ENCODE data around the gene SLC5A5.
A peak's percentile ranks its signal among the peaks of the same experiment; 100 is the strongest.

Gene SLC5A5

GRCh38 chr19:17847538-17848366, 24.0 kb upstream of the SLC5A5 start, which contains the start of gene JAK3:
TSS of gene JAK3 (minus strand) at chr19:17847982. CDS start at chr19:17844417, 3,565 bp downstream.
- no peak for DNase-seq (ENCODE audit: low spot score)

- DNase-seq (ENCODE audit: low spot score): no peak
Observed at GRCh38 chr19:17848595-17849292, 23.0 kb upstream of the SLC5A5 start.

- no peak for DNase-seq (ENCODE audit: low spot score)
Observed at GRCh38 chr19:17854061-17854460, 17.7 kb upstream of the SLC5A5 start.

GRCh38 chr19:17855280-17856152, 16.2 kb upstream of the SLC5A5 start:
- peak; percentile 86 for DNase-seq (ENCODE audit: low spot score)

- DNase-seq (ENCODE audit: low spot score): peak; percentile 92
Observed at GRCh38 chr19:17859533-17860330, 12.0 kb upstream of the SLC5A5 start, which contains the start of gene RPL18A. TSS of gene RPL18A (plus strand) at chr19:17859910. CDS start at chr19:17859957, 47 bp downstream.

GRCh38 chr19:17860331-17860992, 11.3 kb upstream of the SLC5A5 start:
- no peak for DNase-seq (ENCODE audit: low spot score)

GRCh38 chr19:17860993-17861360, 10.8 kb upstream of the SLC5A5 start:
- DNase-seq (ENCODE audit: low spot score): no peak

GRCh38 chr19:17861542-17862402, 10.0 kb upstream of the SLC5A5 start:
- no peak for DNase-seq (ENCODE audit: low spot score)

- DNase-seq (ENCODE audit: low spot score): no peak
Observed at GRCh38 chr19:17862711-17863519, 8.8 kb upstream of the SLC5A5 start.

- DNase-seq (ENCODE audit: low spot score): peak; percentile 56
Observed at GRCh38 chr19:17863520-17864182, 8.1 kb upstream of the SLC5A5 start.

- peak; percentile 47 for DNase-seq (ENCODE audit: low spot score)
Observed at GRCh38 chr19:17865364-17866311, 6.1 kb upstream of the SLC5A5 start.

GRCh38 chr19:17866312-17866963, 5.3 kb upstream of the SLC5A5 start:
- peak; percentile 26 for DNase-seq (ENCODE audit: low spot score)

GRCh38 chr19:17866964-17867486, 4.7 kb upstream of the SLC5A5 start:
- peak; percentile 48 for DNase-seq (ENCODE audit: low spot score)

GRCh38 chr19:17868669-17869068, 3.1 kb upstream of the SLC5A5 start:
- peak; percentile 33 for DNase-seq (ENCODE audit: low spot score)

GRCh38 chr19:17869114-17869608, 2.6 kb upstream of the SLC5A5 start:
- DNase-seq (ENCODE audit: low spot score): peak; percentile 21
